HG03045 (cell line): ENCODE data around the gene NPHS1.
"Not testable (repeated sequence)": the region's sequence is repeated elsewhere in the genome, so short reads cannot be mapped to it uniquely, and the experiment has no call there.

Experiments used
- ATAC-seq: cut with Tn5 transposase; IDR thresholded peaks from one replicate; pipeline ENCODE4 v1.9.1; 2021; ENCODE audit warnings: mild to moderate bottlenecking, moderate library complexity; ENCODE audit not compliant: unreplicated experiment

NPHS1 gene

DNA sequence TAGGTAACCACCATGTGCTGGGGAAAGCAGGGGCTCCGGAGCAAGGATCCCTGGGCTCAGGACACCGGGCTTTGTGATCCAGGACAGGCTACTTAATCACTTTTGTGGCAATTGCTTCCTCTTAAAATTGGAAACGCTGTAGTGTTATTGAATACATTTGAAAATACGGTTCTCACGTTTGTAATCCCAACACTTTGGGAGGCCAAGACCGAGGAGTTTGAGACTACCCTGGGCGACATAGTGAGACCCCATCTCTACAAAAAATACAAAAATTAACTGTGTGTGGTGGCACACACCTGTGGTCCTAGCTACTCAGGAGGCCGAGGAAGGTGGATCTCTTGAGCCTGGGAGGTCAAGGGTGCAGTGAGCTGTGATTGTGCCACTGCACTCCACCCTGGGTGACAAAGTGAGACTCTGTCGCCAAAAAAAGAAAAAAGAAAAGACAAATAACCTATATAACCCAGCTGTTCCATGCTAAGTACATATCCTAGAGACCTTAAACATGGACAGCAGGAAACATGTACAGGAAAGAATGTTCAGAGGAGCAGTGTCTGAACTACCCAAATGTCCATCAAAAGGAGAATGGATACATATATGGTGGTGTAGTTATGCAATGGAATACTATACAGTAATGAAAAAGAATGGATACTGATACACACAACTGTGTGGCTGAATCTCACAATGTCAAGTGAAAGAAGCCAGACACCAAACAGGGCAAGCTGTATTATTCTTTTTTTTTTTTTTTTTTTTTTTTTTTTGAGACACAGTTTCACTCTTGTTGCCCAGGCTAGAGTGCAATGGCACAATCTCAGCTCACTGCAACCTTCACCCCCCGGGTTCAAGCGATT lies 39.0 kb downstream of the NPHS1 start:
- no peak for ATAC-seq

DNA sequence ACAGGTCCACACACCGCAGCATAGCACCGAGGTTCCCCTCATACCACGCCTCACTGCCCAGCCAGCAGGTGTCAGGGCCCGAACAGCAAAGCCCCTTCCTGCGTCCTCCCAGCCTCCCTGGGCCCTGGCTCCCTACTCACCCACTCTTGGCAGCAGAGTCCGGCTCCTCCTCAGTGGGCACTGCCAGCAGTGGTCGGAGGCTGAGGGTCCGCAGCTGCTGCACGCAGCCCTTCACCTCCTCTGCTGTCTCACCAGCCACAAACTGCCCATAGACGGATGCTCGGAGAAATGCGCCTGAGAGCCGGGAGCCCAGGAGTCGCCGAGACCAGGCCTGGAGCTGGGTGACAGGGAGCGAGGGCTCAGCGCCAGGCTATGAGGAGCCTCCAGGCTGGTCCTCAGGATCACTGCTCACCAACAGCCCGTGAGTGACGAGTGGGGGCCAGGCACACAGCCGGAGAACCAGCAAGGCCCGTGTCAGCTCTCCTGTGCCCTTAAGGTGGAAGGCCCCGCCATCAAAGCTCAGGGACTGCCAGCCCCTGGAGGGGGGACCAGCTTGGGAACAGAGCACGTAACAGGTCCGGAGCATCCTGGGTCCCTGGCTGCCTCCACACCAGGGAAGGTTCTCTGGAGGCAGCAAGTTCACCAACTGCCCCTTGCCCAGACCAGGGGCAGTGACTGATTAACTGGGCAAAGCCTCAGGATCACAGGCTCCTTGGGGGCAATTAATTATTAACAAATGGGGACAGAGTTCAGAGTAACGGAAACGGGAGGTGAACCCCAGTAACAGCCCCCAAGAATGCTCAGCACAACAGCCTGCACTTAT lies 39.9 kb downstream of the NPHS1 start, which contains the start of gene PRODH2:
PRODH2 (minus strand) TSS at position 626 of the 823 bp plus-strand sequence; CDS start at position 586, 40 bp downstream.
- no peak for ATAC-seq

DNA sequence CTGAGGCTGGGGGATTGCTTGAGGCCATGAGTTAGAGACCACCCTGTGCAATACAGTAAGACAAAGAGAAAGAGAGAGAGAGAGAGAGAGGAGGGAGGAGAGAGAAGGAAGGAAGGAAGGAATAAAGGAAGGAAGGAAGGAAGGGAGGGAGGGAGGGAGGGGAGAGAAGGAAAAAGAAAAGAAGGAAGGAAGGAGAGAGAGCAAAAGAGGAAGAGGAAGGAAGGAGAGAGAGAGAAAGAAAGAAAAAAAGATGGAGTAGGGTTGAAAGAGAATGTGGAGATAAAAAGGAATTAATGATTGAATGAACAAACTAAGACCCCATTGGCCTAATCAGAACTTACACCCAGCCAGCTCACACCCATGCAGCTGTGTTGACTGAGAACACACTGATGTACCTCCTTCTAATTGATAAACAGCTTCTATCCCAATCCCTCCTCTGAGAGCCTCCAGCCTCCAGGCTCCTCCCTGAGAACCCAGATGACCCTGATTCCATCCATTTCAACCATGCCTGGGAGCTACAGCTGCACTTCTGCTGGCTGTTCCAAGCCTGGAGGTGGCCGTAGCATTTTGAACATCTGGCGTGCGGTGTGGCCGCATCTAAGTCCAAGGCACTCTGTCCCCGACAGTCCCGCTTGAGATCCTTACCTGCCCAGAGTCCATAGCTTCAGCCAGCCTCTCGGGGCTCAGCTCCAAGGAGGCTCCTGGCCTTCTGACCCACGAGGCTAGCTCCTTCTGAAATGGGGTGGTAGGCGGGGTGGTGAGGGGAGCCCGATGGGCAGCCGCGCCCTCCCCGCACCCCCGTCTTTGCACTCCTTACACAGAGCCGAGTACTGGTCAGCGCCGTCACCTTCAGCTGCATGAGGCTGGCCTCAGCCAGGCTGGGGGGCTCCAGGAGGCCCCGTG lies 40.7 kb downstream of the NPHS1 start:
- no peak for ATAC-seq

GRCh38 chr19:35807633-35808032 lies 44.7 kb downstream of the NPHS1 start:
- no peak for ATAC-seq

DNA sequence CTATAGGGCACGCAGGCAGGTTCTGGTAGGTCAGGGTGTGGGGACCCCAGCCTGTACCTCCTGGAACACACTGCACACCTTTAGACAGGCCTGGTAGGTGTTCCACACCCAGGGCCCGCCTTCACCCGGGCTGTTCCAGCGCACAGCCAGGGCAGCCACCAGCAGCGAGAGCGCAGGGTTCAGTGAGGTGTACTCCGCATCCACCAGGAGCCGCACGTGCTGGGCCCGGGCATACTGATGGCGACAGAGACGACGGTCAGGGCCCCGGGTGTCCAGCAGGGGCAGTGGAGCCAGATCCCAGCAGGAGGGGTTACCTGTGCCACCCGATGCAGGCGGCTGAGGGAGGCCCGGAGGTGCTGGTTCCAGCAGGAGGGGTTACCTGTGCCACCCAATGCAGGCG lies 45.7 kb downstream of the NPHS1 start:
- ATAC-seq = no peak

- no peak for ATAC-seq
Measured at GRCh38 chr19:35805526-35806102, 46.7 kb downstream of the NPHS1 start.

DNA sequence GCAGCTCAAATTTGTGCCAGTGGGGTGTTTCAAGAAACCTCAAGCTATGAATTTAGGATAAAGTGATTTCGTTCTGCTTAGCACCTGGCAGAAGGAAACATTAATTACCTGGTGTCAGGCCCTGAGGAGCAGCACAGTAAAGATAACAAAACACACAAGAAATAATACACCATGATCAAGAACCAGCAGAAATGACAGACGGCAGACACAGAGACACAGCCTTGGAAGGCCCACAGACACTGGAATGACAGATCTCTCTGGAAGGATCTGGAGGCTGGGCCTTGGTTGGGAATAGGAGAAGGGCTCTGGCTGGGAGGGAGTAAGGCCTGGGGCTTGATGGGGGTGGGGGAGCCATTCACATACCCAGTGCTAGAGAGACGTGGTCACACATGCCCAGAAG lies 50.5 kb downstream of the NPHS1 start:
- ATAC-seq = no peak

DNA sequence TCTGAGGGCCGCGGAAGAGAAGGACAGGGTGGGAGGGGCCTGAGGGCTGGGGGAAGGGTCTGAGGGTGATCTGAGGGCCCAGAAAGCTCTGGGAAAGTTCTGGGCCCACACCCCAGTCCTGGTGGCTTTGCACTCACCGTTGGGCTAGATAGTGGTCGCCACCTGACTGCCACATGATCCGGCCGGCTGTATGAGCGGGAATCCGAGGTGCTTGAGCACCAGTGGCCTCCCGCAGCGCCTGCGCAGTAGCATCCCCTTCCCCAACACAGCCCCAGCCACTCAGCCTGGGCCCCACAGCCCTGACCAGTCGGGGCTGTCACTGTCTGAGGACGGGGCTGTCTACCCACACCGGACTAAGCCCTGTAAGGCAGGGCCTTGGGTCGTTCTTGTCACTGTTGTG lies 54.6 kb downstream of the NPHS1 start:
- ATAC-seq = no peak

DNA sequence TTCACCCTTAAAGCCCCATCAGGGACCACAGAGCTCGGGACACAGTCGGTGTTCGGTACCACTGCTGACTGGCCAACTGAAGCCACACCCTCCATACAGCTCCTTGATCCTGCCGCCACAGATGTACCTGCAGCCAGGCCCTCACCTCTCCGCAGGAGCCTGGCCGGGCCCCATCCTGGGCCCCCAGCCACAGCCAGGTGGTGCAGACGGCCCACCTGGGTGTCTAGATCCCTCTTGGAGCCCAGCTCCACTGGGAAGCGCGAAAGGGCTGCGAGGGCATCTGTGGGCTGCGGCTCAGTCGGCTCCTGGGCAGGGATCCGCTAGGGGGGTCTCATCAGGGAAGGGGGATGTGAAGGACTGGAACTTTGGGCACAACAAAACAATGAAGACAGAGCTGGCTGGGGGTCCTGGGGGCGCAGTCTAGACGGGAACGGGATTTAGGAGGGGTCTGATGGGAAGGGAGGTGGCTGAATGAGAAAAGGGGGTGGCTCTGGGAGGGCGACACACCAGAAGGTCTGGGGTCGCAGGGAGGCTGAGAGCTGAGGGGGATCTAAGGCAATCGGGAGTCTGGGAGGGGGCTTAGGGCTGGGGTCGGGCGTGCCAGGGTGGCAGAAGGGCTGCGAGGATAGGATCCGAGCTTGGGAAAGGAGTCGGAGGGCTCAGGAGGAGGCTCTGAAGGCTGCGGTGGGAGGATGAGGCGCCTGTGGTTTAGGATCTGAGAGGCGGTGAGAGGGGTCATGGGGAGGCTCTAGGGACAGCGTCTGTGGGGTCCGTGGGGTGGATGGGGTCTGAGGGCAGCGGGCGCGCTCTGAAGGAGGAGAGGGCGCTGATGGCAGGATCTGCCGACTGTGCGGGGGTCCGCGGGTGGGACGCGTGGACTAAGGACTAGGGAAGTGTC lies 55.4 kb downstream of the NPHS1 start:
- no peak for ATAC-seq

- not testable (repeated sequence) for ATAC-seq
Measured at GRCh38 chr19:35795564-35795963, 56.7 kb downstream of the NPHS1 start.

- ATAC-seq = no peak
Measured at GRCh38 chr19:35793381-35794165, 58.7 kb downstream of the NPHS1 start.

DNA sequence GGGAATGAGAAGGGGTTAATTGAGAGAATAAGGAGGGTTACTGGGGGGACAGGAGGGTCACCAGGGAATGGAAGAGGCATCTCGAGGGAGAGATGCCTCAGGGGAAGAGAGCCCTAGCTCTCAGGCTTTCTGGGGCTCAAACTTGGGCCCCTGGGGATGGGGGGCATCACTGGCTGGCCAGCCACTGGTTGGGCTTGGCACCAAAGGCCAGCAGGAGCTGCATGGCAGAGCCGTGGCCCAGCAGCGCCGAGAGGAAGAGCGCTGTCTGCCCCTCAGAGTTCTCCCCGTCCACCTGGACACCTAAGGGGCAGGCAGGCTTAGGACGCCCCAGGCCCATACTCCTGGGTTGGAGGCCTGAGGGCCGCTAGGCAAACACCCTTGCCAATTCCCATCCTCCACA lies 59.4 kb downstream of the NPHS1 start:
- ATAC-seq = no peak

- no peak for ATAC-seq
Measured at GRCh38 chr19:35792312-35792711, 60.0 kb downstream of the NPHS1 start.

- no peak for ATAC-seq
Measured at GRCh38 chr19:35791814-35792279, 60.5 kb downstream of the NPHS1 start.

DNA sequence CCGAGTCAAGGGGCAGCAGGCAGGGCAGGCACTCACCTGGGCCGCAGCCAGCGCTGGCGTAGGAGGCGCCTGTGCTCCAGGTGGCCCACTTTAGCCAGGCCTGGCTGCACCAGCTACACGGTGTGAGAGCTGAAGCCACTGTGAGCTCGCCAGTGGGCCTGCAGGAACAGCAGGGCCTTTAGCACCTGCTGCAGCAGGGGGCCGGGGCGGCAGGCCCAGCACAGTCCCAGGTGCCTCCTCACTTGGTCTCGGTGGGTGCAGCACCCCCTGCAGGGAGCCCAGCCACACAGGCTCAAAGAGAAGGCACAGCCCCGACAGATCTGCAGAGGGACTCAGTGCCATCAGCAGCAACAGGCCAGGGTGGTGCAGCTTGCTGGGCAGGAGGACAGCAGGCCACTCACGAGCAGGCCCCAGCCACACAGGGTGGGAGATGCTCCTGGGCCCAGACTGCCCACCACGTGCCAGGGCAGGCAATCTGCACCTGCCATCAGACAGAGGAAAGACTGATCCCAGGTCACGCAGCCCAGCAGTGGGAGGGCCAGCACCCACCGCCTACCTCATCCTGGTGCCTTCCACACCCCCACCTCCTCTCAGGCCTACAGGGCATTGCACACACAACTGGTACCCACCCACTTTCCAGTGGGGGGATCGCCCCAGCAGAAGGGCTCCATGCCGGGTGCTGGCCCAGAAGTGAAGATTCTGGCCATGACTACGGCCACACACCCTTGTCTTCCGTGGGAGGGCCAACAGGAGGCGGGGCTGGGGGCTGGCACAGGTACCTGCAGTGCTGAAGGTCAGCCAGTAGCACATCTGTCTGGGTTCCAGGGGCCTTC lies 61.1 kb downstream of the NPHS1 start:
- ATAC-seq = no peak

DNA sequence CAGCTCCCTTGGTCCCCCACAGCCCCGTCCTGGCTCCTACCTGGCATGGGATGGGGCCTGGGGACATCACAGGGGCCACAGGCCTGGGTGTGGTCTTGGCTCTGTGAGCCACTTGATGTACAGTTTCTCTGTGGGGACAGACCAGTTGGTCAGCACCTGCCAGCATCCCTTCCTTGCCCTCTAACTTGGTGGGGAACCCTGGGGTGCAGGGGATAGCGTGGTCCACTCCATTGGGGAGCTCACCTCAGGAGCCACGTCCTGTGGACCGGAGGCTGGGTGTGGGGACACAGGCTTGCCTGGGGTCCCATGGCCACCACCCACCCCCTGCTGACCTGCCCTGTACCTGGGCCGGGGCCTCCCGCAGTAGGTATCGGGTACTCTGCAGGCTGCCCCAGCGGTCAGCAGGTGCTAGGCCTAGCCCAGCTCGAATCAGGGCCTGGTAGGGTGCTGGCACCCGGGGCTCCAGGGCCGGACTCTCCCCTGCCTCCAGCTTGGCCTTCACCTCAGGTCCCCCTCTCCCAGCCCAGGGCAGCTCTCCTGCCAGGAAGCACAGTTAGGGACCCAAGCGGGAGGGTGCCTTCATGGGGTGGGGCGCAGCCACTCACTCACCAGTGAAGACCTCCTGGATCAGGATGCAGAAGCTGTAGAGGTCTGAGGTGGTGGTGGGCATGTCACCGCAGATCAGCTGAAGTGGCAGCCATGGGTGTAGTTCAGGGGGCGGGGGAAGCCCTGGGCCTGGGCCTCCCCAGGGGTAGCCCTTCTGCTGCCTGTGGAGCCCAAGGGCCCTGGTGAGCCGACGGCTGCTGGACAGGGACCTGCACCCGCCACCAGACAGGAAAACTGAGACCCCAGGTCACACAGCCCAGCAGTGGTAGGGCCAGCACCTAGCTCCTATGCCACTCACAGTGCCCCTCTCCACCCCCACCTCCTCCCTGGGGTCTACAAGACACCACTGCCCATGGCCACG lies 62.0 kb downstream of the NPHS1 start:
- no peak for ATAC-seq
